Kidney glomerular epithelial cell (primary cell): Measurements from ENCODE around the gene RDH13.
A peak's percentile ranks its signal among the peaks of the same experiment; 100 is the strongest.
"Not testable (repeated sequence)": the region's sequence is repeated elsewhere in the genome, so short reads cannot be mapped to it uniquely, and the experiment has no call there.

Experiments
- DNase-seq: peaks from one replicate; lab custom pipeline; 2025; lab: John Stamatoyannopoulos, UW

Gene RDH13

GRCh38 chr19:55062735-55063491 lies at the start of gene RDH13:
RDH13 (minus strand) TSS chr19:55063148; CDS start chr19:55063032, 116 bp downstream.
- DNase-seq: peak; percentile 93

- no peak for DNase-seq
Observed at GRCh38 chr19:55112246-55112776, 49.4 kb upstream of the RDH13 start.

GRCh38 chr19:55111238-55111831 lies 48.4 kb upstream of the RDH13 start:
- no peak for DNase-seq

GRCh38 chr19:55109527-55110291 lies 46.8 kb upstream of the RDH13 start:
- DNase-seq: no peak

- DNase-seq: not testable (repeated sequence)
Observed at GRCh38 chr19:55107252-55107651, 44.3 kb upstream of the RDH13 start.

- DNase-seq: no peak
Observed at GRCh38 chr19:55106591-55106990, 43.6 kb upstream of the RDH13 start.

- no peak for DNase-seq
Observed at GRCh38 chr19:55105237-55105636, 42.3 kb upstream of the RDH13 start.

- DNase-seq: no peak
Observed at GRCh38 chr19:55103190-55103589, 40.2 kb upstream of the RDH13 start.

GRCh38 chr19:55101261-55101660 lies 38.3 kb upstream of the RDH13 start:
- no peak for DNase-seq

GRCh38 chr19:55099557-55100506 lies 36.9 kb upstream of the RDH13 start:
- DNase-seq: no peak

GRCh38 chr19:55098716-55099556 lies 36.0 kb upstream of the RDH13 start:
- no peak for DNase-seq

- no peak for DNase-seq
Observed at GRCh38 chr19:55097864-55098715, 35.1 kb upstream of the RDH13 start.

GRCh38 chr19:55096061-55096701 lies 33.2 kb upstream of the RDH13 start:
- DNase-seq: no peak

- DNase-seq: no peak
Observed at GRCh38 chr19:55095260-55096060, 32.5 kb upstream of the RDH13 start.

- no peak for DNase-seq
Observed at GRCh38 chr19:55094456-55095259, 31.7 kb upstream of the RDH13 start.

GRCh38 chr19:55092423-55093318 lies 29.7 kb upstream of the RDH13 start:
- no peak for DNase-seq
